Medulla oblongata (tissue), 1 donor: Measurements from ENCODE around the gene ATXN7L3B.
A peak's percentile ranks its signal among the peaks of the same experiment; 100 is the strongest.
"Not testable (repeated sequence)": the region's sequence is repeated elsewhere in the genome, so short reads cannot be mapped to it uniquely, and the experiment has no call there.

ENCODE experiments used
- DNase-seq: peaks from one replicate; pipeline ENCODE4 v3.0.0-alpha.2; 2015; ENCODE audit errors: extremely low spot score

The ATXN7L3B gene, protein sequence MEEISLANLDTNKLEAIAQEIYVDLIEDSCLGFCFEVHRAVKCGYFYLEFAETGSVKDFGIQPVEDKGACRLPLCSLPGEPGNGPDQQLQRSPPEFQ

DNA sequence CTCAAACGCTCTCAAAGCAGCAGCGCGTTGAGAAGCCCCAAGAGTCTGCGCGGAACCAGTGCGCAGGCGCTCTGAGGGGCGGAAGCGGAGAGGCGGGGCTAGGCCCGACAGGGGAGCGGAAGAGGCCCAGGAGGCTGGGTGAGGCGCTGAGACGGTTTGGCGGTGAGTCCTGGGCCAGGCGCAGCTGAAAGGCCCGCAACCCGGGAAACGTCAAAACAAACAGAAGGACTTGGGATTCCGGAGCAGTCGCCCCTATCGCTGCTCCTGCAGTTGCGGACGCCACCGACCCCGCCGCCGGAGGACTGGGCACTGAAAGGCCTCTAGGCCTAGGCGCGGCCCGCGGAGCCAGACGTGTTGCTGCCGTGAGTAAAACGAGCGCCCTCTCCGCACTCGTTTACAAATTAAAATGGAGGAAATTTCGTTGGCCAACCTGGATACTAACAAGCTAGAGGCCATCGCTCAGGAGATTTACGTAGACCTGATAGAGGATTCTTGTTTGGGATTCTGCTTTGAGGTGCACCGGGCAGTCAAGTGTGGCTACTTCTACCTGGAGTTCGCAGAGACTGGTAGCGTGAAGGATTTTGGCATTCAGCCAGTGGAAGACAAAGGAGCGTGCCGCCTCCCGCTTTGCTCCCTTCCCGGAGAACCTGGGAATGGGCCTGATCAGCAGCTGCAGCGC, at the start of gene ATXN7L3B:
Gene ATXN7L3B, plus strand, starts transcription at position 129 of the 679 bp plus-strand sequence. Its CDS starts 278 bp downstream, at position 407.
- DNase-seq = peak; percentile 96

GRCh38 chr12:74488134-74488533, 49.5 kb upstream of the ATXN7L3B start:
- no peak for DNase-seq

DNA sequence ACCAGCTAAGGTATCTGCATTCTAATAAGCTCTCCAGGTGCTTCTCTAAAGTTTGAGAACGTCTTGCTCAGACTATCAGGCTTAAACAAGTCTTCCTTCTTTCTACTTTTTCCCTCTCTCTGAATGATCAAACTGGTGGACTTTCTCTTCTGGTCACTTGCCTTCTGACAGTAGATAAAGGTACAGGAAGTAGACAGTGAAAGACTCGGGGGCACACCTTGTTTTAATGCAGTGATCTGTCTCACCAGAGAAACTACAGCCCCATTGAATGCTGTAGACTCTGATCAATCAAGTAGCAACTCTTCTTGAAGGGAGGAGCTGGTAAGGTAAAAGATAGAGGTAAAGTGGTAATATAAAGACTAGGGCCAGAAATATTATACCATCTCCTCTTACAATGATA, 48.1 kb upstream of the ATXN7L3B start:
- no peak for DNase-seq

- no peak for DNase-seq
These were observed 47.1 kb upstream of the ATXN7L3B start for GRCh38 chr12:74490390-74491064.

- no peak for DNase-seq
These were observed 46.3 kb upstream of the ATXN7L3B start for GRCh38 chr12:74491374-74491773.

DNA sequence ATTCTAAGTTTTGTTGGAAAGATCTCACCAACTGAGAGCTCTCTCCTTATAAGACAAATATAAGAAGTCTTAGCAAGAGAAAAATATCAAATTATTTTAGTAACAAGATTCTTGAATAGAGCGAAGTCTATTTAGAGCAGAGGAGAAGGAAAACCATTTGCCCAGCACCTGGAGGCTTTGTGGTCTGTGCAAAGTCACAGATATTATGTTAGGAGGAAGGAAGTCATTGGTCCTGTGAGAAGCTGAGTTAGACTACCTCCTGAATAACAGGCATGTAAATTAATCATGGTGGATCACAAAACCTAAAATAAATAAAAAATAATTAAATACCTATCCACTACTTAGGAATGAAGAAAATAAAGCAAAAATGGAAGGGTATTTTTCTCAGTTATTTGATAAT, 38.4 kb upstream of the ATXN7L3B start:
- DNase-seq = no peak

- DNase-seq = not testable (repeated sequence)
These were observed 28.6 kb upstream of the ATXN7L3B start for GRCh38 chr12:74508873-74509657.

- DNase-seq = no peak
These were observed 27.7 kb upstream of the ATXN7L3B start for GRCh38 chr12:74509886-74510285.

GRCh38 chr12:74514098-74514872, 23.4 kb upstream of the ATXN7L3B start:
- DNase-seq = no peak

DNA sequence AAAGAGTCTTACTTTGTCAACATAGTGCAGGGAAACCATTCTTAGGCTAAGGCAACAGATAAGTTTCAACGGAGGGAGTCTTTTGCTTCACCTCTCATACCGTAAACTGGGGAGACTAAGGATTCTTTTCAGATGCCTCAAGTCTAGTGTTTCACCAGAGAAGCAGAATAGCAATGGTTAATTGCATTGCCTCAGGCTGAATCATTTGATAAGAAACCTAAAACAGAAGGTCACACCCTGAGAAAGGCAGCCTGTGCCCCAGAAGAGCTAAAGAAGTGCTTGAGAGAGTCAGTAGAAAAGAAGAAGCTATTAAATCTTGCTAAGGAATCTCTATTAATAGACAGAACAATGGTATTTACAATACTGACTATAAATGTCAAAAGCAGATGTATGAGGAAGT, 21.8 kb upstream of the ATXN7L3B start:
- no peak for DNase-seq

DNA sequence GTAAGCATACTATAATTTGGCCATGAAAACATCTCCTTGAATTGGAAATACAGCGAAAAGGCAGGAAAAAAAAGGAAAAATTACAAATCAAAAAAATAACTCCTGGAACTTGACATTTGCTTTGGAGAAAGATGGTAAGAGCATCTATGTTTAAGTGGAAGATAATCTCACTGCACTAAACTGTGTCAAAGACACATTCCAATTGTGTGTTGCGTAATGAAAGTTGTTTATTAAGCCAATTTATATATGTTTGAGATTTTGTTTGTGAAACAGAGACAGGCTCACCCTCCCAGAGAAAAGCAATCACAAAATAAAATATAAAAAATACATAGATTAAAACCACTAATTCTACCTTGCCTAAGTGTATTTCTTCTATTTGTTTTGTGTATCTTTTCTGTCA, 11.1 kb upstream of the ATXN7L3B start:
- DNase-seq = no peak

DNA sequence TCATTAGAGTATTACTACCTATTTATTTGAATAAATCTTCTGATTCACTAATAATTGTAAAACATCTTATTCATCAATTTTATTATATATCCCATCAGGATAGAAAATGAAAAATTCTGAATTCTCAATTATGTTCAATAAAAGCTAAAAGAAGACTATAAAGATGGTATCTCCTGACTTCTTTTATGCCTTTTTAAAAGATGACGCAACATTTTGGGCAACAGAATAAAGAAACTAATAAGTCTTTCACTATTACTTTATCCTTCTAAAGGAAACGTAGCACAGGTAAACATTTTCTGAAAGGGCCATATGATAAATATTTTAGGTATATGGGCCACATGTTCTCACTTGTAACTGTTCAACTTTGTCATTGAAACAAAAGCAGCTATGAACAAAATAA, 10.1 kb upstream of the ATXN7L3B start:
- no peak for DNase-seq

DNA sequence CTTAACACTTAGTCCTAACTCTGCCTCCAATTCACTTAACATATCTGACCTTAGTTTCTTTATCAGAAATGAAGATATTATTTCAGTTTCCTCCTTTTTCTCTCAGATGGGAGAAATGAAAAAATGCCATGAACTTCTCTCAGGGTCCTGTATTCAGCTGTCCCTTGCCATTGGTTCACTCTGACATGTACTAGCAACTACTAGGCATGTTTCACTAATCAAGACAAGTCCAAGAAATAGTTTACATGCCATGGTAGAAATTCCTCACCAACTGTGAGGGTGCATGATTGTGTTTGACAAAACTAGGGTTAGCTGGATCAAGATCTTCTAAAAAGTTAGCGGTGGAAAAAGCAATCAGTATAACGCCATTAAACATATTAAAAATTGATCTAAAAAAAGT, 7.0 kb upstream of the ATXN7L3B start:
- DNase-seq = no peak

- no peak for DNase-seq
These were observed 2.1 kb upstream of the ATXN7L3B start for GRCh38 chr12:74535536-74535935.

- DNase-seq = peak; percentile 71
These were observed 419 bp upstream of the ATXN7L3B start for GRCh38 chr12:74537126-74537706.

GRCh38 chr12:74538491-74539258, 1.0 kb downstream of the ATXN7L3B start:
- no peak for DNase-seq

DNA sequence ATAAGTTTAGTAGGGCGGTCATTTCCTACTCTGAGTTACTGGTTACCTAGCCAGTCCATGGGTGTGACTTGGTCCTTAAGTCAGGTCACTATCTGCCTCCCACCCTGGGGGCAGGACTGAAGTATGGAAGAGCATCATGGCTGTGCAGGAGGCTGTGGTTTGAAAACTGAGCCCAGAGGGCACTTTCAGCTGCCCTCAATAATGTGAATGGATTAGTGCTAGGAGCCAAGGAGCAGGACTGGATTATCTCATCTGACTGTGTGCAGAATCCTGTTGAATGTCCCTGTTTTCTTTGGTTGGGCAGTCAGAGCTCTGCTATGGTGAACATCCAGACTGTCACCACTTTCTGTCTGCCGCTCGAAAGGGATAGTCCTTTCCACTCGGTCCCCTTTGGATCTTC, 1.6 kb downstream of the ATXN7L3B start:
- no peak for DNase-seq

DNA sequence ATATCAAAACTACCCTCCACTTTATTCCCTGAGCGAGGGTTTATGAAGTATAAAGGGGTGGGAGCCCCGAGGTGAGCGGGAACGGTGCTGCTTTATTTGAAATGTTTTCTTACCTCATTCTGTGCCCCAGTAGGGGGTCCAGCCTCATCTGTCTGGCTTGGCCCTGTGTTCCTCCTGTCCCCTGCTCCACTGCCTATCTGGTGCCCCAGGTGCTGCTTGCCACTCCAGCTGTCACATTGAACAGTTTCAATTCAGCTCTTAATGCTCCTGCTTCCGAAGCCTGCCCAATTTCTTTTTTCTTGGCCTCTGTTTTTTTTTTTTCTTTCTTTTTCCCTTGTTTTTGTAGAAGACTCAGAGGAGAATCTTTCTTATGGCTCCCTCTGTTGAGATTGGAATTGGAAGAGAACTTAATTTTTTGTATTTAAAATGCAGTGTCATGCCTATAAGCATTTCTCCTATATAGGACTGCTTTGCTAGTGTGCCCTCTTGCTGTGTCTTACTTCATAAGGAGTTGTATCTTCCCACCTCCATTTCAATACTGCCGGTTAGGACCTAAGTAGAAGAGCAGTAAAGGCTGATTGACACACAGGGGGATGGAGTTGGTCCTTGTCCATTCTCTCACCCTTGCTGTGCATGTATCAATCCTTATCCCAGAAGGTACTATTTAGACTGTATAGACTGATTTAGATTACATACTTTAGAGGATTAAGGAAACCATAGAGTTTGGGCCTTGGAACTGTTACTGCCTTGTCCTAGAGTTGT, 2.3 kb downstream of the ATXN7L3B start:
- no peak for DNase-seq

GRCh38 chr12:74541074-74541473, 3.4 kb downstream of the ATXN7L3B start:
- DNase-seq = no peak

- no peak for DNase-seq
These were observed 9.6 kb downstream of the ATXN7L3B start for GRCh38 chr12:74547249-74547648.
